Ovary (tissue), 3 donors: ENCODE data around the gene CR1L.

Experiments used
- POLR2A ChIP-seq: fragments of 450-650 bp; IDR thresholded peaks from one replicate; pipeline ENCODE4 v1.6.1; 2017; ENCODE audit warnings: antibody characterized with exemption, mild to moderate bottlenecking, moderate library complexity
- TF ChIP-seq, protein P1 (sequence below), 3 donors: fragments of 450-650 bp in 2 of 3; fragments of 200-600 bp in 1 of 3; IDR thresholded peaks; one replicate each; pipeline versions ENCODE4 v1.5.1 to v1.8.0; 2016 to 2022; ENCODE audit warnings: antibody characterized with exemption in 3 of 3, mild to moderate bottlenecking in 1 of 3
- donor health status: DM: no; HTN: no; CAD: no.

DNA sequence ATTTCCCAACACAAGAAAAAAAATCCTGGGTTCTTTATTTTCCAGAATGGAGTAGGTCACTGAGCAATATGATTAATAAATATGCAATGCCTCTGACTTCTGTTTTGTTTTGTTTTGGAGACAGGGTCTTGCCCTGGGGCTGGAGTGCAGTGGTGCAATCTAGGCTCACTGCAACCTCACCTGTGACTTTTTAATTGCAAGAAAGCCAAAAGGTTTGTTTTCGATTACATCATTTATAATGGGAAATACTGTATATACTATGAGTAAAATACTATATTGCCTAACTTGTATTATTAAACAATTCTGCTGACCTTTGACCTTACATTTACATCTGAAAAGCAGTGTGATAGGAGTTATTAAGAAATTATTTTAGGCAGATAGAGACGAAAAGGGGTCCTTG is 95.3 kb downstream of the CR1L start:
- TF ChIP-seq, protein P1, sequence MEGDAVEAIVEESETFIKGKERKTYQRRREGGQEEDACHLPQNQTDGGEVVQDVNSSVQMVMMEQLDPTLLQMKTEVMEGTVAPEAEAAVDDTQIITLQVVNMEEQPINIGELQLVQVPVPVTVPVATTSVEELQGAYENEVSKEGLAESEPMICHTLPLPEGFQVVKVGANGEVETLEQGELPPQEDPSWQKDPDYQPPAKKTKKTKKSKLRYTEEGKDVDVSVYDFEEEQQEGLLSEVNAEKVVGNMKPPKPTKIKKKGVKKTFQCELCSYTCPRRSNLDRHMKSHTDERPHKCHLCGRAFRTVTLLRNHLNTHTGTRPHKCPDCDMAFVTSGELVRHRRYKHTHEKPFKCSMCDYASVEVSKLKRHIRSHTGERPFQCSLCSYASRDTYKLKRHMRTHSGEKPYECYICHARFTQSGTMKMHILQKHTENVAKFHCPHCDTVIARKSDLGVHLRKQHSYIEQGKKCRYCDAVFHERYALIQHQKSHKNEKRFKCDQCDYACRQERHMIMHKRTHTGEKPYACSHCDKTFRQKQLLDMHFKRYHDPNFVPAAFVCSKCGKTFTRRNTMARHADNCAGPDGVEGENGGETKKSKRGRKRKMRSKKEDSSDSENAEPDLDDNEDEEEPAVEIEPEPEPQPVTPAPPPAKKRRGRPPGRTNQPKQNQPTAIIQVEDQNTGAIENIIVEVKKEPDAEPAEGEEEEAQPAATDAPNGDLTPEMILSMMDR (IDR thresholded peaks at IDR 0.05) = no peak
- no peak for TF ChIP-seq POLR2A
